HG02798 (cell line): ENCODE results near the gene TOGARAM2.
"Not testable (repeated sequence)": the region's sequence is repeated elsewhere in the genome, so short reads cannot be mapped to it uniquely, and the experiment has no call there.

Experiments used
- ATAC-seq: cut with Tn5 transposase; IDR thresholded peaks from one replicate; pipeline ENCODE4 v1.9.1; 2021; ENCODE audit warnings: mild to moderate bottlenecking; ENCODE audit not compliant: unreplicated experiment, poor library complexity

TOGARAM2 gene

DNA sequence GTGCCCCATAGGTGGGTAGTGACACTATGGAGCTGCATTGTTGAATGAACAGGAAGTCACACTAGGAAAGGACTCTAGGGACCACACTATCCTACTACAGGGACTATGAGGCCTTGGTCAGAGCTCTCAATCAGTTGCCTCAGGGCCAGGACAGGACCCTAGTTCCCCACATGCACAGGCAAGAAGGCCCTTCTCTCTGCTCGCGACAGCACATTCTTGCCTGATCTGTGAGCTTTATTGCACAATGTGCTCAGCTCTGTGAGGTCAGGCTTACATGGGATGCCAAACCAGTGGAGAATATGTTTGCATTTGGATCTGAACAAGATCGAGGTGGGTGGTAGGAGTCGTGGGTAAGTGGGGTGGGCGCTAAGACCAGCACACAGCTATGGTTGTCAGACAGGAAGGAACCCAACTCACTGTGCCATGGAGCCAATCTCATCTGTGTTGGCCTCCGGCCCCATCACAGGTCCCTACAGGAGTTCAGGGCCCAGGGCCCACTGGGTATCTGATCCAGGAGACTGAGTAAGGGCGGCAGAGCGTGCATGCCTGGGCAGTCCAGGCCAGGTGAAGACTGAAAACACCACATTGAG is 85.3 kb downstream of the TOGARAM2 start:
- no peak for ATAC-seq

DNA sequence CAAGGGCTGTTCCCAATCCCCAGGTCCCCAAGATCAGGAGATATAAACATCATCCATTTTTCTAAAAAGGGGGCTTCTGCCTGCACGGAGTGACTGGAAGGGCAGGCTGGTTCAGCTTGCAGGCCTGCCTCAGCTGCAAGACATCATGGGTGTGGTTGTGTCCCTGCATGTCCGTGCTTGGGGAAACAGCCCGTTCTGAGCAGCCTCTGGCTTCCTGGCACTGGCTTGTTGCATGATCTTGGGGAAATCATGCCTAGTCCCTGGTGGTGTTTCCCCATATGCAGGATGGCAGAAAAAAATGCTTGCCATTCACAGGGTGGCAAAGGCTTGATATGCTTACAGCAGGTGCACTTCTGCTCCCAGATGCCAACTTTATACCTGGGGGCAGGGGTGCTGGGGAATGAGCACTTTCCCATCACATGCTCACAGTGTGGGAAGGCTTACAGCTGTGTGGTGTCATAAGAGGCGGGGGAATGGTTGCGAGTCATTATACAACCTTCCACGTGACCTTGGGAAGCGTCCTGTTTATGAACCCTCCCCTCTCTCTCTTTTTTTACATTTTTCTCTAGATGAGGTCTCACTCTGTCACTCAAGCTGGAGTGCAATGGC is 86.0 kb downstream of the TOGARAM2 start:
- no peak for ATAC-seq

DNA sequence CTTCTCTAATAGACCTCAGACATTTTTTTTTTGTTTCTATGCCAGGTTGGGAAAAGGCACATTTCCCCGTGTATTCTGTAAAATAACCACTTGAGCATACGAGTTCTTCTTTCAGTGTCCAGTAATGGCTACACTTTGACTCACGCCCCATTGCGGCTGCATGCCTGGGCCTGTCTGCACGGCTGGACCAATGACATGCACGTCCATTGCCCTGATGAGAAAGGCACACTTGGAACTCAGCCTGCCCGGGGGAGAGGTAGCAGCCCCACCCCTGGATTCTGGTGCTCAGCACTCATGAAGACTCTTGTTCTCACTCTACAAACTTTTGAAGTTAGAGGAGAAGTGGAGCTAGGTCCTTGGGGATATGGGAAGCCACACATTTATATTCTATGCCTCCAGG is 87.4 kb downstream of the TOGARAM2 start:
- ATAC-seq = no peak

DNA sequence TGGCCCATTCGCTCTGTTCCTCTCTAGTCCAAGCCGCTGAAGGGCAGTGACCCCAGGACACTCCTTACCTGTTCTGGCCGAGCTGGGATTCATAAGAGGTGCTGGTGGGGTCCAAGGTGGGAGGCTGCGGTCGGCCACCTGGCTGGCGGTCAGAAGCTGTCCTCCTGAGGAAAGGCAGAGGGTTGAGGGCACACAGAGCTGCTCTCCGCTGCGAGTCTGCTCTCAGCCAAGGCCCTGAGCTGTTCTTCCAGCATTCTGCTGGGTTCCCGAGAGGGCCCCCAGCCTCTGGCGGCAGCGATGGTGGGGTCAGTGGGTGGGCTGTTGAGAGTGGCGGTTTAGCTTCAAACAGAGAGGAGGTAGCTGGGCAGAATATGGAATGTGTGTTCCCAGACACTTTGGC is 89.4 kb downstream of the TOGARAM2 start:
- no peak for ATAC-seq

DNA sequence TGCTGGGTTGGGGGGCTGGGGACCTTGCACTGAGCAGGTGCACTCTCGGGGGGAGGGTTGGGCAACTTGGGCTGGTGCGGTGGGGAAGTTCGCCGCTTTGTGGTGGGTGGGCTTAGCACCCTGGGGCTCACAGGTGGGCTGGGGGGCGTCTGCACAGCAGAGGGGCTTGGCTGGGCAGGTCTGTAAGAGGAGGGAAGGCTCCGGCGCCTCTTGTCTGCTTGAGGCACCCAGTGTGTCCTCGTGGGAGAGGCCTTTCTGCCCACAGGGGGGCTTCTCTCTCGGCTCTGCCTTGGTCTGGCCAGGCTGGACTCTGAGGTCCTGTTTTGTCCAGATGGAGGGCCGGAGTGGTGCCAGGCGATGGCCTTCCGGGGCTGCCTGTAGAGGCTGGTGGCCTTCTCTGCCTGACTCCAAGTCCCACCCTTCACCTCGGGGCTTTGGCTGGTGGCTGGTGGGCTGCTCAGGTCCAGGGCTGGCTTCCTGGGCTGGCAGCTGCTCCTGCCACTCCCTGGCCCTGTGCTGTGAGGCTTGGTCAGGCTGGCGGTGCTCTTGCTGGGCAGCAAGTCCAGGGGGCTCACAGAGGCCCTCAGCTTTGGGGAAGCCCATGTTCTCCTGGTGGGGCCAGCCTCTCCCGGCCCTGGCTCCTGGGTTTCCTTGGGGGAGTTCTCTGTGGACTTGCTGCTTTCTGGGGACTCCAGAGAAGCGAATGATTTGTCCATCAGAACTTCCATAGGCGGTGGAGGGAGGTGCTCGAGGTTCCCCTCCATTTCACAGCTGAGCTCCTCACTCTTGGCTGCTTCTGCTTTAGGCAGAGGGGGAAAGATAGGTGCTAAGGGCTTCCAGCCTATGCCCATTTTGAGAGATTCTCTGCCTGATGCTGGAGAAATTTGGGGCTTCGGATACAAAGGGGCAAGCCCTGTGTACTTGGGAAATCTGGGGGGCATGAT is 90.2 kb downstream of the TOGARAM2 start:
- ATAC-seq = no peak

DNA sequence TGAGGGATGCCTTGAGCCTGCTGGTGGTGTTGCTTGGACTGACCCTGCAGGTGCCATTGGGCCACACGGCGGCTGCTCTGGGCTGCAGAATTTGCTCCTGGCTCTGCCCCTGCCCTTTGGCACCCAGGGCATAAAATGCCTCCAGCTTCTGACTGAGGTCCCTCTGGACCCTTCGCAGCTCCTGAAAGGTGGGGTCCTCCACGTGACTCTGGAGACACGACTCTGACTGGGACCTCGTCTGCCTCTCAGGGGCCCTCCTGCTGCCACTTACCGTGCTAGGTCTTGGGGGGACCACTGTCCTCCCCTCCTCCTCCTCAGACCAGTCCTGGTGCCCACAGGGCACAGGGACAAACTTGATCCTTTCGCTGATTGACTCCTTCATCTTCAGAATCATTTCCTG is 91.2 kb downstream of the TOGARAM2 start:
- ATAC-seq = no peak

DNA sequence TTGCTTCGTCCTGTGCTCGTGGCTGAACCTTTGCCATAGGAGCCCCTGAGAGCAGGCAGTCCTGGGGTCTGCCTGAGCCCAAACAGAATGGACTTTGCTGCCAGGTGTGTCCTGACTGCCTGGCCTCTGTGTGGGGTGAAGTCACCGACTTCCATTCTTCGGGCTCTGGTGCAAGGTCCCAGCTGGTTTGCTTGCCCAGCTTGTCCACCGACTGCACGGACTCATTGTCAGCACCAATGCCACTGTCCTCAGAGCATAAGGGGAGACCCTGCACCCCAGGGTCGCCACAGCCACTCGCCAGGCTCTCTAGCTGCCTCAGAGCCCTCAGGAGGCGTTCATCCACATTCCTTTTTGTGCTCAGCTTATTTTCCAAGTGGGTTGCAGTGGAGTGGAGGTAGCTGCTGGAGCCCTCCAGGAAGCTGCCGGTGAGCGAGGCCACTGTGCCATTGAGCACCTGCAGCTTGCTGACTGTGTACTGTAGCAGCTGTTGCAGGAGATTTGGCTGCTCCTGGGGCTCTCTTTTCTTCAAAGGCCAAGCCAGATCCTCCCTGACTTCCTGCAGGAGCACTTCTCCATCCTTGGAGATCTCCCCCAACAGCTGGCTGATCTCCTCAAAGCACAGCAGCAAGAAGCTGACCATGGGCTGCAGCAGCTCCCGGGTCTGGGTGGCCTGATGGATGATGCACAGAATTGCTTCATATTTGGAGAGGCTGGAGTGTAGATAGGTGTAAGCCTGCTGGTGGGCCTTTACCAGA is 92.0 kb downstream of the TOGARAM2 start:
- ATAC-seq = no peak

DNA sequence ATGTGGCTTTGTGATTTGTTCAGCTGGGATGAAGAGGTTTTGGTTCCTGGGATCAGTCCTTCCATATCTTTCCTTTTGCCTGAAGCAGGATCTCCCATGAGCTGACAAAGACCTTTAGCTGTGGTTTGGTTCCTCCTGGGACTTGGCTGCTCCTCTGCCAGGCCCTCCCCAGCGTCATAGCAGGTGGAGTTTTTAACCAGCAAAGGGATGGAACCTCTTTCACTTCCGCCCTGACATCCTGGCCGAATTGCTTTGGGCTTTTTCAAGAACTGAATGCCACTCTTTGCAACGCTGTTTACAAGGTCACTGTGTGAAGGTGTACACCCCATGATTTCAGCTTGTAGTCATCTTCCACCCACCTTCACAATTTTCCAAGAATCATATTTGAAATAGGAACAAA is 92.8 kb downstream of the TOGARAM2 start:
- ATAC-seq = no peak

DNA sequence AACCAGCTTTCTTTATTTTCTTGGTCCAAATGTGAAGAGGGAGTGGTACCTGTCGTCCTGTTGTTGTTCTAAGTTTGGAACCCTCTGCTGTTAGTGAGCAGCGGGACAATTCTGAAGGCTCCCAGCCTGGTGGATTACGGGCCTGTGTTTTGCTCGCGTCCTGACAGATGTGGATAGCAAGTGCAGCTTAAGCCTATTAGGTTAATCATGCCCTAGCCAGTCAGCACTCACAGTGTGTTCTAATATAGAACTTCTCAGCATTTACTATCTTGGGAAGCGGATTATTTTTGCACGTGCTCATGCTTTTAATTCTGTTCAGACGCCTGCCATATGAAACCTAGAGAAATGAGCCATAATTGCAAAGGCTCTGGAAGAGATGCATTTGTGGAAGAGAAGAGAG is 93.3 kb downstream of the TOGARAM2 start, which contains the start of gene PCARE:
Gene PCARE, minus strand, starts transcription at position 113 of the 400 bp plus-strand sequence. CDS start 262 bp downstream, outside the sequence.
- no peak for ATAC-seq

DNA sequence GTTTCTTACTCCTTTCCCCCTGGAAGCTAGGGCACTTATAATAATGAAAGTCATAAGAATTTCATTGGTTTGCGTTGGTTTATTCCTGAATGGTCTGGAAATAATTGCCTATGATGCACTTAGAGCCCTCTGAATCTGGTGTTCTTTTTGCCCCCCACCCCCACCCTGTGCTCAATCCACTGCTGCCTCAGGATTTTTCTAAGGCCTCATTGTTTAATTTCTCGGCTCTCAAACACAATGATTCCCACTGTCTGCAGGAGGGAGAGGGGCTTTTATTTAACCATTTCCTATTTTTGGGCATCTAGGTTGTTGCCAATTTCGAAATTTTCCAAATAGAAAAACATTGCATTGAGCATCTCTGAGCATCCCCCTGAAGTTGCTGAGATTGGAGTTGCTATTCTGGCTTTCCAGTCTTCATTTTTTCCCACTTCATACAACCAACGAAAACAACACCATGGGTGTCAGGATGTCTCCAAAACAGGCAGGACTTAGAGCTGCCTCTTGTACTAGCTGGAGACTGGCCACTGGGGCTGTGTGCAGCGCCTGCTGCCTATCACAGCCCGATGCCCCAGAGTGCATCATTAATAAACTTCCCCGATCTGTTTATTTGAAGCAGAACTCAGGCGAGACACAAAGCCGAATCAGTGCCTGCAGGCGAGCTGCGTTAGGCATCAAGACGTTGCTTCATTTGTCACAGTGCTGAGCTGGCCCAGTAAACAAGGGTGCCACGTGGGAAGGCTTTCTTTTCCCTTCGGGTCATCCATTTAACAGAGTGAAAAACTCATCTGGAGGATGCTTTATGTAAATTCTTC is 95.0 kb downstream of the TOGARAM2 start:
- no peak for ATAC-seq

DNA sequence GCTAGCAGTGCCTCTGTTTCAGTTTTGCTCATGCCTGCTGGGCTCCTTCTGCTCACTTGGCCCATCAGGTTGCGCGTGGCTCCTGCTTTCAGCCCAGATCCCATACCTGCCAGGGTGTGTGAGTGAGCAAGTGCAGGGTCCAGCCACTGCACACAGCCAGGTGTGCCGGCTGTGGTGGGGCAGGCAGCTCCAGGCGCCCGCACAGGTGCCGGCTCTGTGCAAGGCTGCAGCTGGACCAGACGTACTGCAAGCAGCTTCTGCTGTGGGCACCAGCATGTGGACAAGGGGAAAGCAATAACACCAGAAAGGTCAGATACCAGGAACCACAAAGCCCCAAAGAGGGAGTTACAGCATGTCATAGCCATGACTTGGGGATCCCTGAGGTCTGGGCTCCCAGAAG is 98.8 kb downstream of the TOGARAM2 start:
- no peak for ATAC-seq

DNA sequence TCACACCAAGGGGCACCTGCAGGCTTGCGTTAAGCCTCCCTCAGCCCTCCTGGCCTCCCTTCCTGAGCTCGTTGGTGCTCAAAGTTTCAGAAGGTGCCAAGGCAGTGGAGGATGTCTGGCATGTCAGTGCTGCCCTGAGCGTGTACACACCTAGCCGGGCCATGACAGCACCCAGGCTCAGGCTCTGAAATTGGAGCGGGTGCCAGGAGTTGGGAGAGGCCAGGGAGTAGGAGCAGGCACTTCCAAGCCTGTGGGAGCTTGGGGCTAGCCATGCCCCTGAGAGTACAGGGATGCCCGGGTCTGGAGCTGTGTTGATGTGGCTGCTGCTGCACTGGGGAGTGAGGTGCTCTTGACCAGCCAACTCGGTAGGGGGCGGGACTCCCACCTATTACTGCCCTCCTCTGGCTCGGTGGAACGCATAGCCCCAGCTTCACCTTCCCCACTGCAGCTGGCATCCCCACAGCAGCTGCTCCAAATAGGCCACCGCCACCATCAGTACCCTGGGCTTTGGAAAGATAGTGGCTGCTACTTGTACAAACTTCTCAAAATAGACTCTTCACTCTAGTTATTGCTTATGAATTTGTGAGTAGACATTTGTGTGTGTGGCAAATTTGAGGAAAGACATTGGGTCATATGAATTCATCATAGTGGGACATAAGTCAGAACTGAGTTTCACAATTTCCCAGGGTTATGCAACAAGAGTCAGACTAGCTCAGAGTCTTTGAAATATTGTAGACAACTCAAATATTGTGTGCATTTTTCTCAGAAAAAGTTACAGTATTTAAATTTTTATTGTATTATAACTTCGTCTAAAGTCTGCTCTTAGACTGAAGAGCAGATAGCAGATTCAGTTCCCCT is 100.0 kb downstream of the TOGARAM2 start:
- no peak for ATAC-seq

DNA sequence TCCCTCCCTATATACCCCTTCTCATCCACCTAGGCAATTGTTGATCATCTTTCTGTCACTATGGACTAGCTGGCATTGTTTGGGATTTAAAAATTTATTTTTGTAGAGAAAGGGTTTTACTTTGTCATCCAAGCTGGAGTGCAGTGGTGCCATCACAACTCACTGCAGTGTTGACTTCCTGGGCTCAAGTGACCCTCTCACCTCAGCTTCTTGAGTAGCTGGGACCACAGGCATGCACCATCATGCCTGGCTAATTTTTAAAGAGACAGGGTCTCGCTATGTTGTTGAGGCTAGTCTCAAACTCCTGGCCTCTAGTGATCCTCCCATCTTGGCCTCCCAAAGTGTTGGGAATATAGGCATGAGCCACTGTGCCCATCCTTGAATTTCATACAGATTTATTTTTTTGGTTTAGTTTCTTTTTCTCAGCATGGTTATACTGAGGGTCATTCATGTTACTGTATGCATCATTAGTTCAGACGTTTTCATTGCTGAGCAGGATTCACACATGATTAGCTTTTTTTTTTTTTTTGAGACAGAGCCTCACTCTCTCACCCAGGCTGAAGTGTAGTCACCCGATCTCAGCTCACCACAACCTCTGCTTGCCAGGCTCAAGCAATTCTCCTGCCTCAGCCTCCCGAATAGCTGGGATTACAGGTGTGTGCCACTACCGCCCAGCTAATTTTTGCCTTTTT is 101.9 kb downstream of the TOGARAM2 start:
- no peak for ATAC-seq

DNA sequence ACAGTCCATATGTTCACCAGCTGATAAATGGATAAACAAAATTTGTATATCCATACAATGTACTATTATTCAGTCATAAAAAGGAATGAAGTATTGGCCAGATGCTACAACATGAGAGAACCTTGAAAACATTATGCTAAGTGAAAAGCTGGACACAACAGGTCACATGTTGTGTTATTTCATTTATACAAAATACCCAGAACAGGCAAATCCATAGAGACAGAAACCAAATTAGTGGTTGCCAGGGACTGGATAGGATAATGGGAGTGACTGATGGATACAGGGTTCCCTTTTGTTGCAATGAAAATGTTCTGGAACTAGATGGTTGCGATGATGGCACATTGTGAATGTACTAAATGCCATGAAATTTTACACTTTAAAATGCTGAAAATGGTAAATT is 103.5 kb downstream of the TOGARAM2 start:
- no peak for ATAC-seq

DNA sequence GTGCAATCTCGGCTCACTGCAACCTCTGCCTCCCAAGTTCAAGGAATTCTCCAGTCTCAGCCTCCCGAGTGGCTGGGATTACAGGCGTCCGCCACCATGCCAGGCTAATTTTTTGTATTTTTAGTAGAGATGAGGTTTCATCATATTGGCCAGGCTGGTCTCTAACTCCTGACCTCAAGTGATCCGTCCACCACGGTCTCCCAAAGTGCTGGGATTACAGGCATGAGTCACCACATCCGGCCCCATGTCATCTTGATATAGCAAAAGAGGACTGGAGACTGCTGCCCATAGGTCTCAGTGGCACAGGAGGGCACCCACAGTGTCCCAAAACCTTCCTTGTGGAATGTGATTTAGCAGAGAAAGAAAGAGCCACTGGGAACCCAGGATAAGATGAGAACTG is 109.2 kb downstream of the TOGARAM2 start:
- not testable (repeated sequence) for ATAC-seq

DNA sequence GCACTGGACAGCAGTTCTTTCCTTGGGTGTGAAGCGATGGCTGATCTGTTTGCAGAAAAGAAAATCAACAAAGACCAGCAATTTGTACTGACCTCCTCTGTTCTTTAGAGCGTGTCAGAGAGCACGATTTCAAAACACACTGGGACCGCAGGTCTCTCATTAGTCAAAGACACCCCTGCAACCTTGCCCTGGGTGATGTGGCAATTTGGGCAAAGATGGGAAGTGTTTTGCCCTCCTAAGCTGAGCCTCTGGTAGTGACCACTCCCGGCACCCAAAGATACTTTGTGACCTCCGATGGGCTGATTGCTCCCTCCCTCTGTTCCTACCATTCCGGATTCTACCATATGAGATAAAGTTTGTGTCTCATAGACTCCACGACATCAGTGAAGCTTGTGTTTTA is 115.9 kb downstream of the TOGARAM2 start:
- ATAC-seq = no peak

DNA sequence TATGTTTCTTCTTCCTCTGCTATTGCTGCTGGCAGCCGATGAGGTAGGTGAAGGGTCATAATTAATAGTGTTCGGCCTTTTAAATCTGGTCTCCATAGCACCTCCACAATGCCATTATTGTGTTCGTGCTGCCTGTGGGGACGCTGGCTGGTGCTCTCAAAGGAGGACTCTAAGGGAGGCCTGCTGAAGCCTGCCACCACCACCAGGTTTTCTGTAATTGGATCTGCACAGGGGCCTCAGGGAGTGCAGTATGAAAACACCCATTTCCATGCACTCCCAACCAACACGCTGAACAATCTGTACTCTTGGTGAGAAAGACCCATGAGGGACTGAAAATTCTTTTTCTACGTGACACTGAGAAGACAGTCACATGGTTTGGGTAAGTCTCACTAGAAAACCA is 116.5 kb downstream of the TOGARAM2 start:
- ATAC-seq = no peak

DNA sequence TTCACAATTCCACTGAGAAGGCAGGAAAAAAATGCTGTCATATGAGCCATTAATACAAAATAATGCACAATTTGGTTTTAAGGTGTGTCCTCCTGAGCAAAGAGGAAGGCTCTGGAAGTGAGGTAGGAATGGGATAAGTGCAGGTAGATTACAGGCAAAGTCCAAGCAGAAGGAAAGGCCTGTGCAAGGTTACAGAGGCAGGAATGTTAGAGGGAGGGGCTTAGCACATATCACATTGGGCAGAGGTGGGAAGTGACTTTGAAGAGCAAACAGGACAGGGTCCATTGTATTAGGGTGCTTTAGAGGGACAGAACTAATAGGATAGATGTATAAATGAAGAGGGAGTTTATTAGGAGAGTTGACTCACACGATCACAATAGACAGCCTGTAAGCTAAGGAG is 119.5 kb downstream of the TOGARAM2 start:
- ATAC-seq = no peak
